Astrocyte of the spinal cord (primary cell): ENCODE data around the gene ERBB4.
"Not testable (repeated sequence)": the region's sequence is repeated elsewhere in the genome, so short reads cannot be mapped to it uniquely, and the experiment has no call there.

Experiments used
- DNase-seq: peaks from one replicate; pipeline ENCODE4 v3.0.0; 2011; ENCODE audit warnings: low read depth, low spot score
- H3K4me3 ChIP-seq: 2 replicates; pipeline ENCODE4 v1.5.1; 2011; ENCODE audit warnings: low read depth, mild to moderate bottlenecking, low read length, moderate library complexity
- CTCF ChIP-seq: IDR thresholded peaks from 2 replicates; pipeline ENCODE4 v1.5.1; 2012; ENCODE audit warnings: low read depth, mild to moderate bottlenecking, low read length, inconsistent platforms
- in situ Hi-C: cut with HindIII; loops from 2 replicates; pipeline ENCODE4 v1.10.0; 2017; ENCODE audit warnings: low sequenced_read_pairs

ERBB4 gene

DNA sequence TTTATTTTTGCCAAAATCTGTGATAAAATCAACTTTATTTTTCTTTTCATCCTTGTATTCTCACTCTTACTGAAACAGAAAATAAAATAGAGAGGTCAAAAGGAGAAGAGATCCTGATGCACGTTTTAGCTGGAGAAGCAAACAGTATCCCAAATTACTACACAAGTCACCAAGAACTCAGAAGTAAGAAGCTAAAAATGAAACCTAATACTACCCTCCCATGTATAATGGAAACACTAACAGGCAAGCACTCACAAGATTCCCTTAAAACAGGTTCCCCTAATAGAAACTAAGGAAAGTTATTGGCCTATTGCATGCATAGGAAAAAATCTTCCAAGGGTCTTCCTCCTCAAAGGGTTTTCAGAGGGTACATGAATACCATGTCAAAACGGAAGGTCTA is 927.0 kb downstream of the ERBB4 start:
- in situ Hi-C loops: no loop called here

GRCh38 chr2:211611061-211611518 is 927.5 kb downstream of the ERBB4 start:
- no peak for TF ChIP-seq CTCF
- no peak for DNase-seq
- in situ Hi-C loops: no loop called here
- H3K4me3 ChIP-seq: no peak overlapping the region

More for the DNA sequence above, 927.0 kb downstream of the ERBB4 start:
- H3K4me3 ChIP-seq: no peak overlapping the region
- TF ChIP-seq CTCF: no peak
- DNase-seq: no peak

DNA sequence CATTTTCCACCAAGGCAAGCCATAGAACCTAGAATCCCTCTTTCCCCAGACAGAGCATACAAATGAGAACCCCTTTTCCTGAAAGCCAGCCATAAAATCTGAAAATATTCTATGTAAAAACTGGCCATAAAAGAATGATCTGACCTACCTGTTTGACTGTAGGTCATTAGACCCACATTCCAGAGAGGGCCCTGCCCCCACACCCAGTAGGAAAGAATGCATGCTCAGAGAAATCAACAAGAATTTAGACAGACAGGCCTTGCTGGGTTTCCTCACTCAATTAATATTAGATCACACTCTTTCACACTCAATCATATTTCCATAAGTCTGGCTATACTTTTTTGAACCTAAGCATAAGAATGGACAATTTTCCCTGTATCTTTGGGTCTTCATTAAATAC is 929.5 kb downstream of the ERBB4 start:
- no peak for TF ChIP-seq CTCF
- no peak overlapping the region for H3K4me3 ChIP-seq
- DNase-seq: no peak
- in situ Hi-C loops: no loop called here

DNA sequence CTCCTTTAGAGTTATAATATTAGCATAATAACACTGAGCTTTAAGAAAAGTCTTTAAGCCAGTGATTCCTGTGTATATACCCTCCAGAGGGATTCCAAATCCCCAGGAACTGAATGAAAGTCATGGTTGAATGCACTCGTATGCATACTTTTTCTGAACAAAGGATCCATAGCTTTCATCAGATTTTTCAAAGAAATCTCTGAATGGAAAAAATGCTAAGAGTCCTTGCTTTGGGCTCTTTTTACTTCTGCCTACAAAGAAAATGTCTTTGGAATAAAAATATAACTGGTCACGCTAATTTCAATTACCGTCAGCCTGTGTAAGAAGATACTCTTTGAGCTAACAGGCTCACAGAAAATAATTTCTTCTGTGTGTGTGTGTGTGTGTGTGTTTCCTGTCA is 939.5 kb downstream of the ERBB4 start:
- in situ Hi-C loops: no loop called here
- no peak for DNase-seq
- no peak overlapping the region for H3K4me3 ChIP-seq
- TF ChIP-seq CTCF: no peak

DNA sequence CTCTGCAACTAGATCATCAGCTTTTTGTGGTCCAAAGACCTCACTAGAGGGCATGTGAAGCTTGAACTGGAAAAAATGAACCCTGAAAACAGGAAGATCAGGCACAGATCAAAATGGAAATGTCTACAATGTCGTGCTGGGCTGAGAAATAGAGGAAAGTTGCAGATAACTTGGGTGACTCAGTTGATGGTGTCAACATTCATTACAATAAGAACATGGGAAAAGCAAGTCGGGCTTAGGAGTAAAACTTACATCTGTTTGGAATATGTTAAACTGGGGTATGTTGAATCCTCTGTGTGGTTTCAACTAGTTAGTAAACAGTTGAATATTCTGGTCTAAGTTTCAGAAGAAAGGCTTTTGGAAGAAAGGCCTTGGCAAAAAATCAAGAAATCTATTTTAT is 940.4 kb downstream of the ERBB4 start:
- no peak overlapping the region for H3K4me3 ChIP-seq
- no peak for DNase-seq
- no peak for TF ChIP-seq CTCF
- in situ Hi-C loops: no loop called here

DNA sequence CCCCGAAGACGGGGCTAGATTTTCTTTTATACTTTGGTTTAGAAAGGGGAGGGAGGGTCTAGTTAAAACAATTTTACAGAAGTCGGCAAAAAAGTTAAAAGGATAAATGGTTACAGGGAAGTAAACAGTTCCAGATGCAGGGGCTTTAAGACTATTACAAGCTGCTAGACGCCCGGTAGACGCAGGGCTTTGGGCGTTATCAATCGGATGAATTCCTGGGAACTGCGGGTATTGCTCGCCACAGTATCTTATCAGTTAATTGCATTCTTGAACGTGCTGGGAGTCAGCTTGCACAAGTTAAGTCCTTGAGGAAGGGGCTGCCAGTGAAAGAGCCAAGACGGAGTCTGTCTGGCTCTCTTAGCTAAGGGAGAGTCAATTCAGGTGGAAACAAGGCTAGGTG is 946.6 kb downstream of the ERBB4 start:
- in situ Hi-C loops, DNase-seq, H3K4me3 ChIP-seq: not testable (repeated sequence)

- TF ChIP-seq CTCF: no peak
- in situ Hi-C loops: no loop called here
- H3K4me3 ChIP-seq: no peak overlapping the region
These were observed 947.2 kb downstream of the ERBB4 start for GRCh38 chr2:211591426-211591825.

More at GRCh38 chr2:211591426-211591825, 947.2 kb downstream of the ERBB4 start:
- no peak for DNase-seq
